SIG-M5 treated with dmso at 0.1 percent for 504 hours (cell line): ENCODE results near the gene LNP1.
A peak's percentile ranks its signal among the peaks of the same experiment; 100 is the strongest.
"Not testable (repeated sequence)": the region's sequence is repeated elsewhere in the genome, so short reads cannot be mapped to it uniquely, and the experiment has no call there.

Experiments used
- DNase-seq: peaks from one replicate; lab custom pipeline; 2025; ENCODE audit not compliant: unreplicated experiment; lab: John Stamatoyannopoulos, UW

LNP1 gene

GRCh38 chr3:100471444-100471843 is 70.1 kb downstream of the LNP1 start:
- DNase-seq = no peak

- not testable (repeated sequence) for DNase-seq
Observed at GRCh38 chr3:100477851-100478360, 76.6 kb downstream of the LNP1 start.

DNA sequence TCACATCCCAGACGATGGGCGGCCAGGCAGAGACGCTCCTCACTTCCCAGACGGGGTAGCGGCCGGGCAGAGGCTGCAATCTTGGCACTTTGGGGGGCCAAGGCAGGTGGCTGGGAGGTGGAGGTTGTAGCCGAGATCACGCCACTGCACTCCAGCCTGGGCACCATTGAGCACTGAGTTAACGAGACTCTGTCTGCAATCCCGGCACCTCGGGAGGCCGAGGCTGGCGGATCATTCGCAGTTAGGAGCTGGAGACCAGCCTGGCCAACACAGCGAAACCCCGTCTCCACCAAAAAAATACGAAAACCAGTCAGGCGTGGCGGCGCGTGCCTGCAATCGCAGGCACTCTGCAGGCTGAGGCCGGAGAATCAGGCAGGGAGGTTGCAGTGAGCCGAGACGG is 77.2 kb downstream of the LNP1 start:
- DNase-seq = not testable (repeated sequence)

GRCh38 chr3:100480081-100480480 is 78.7 kb downstream of the LNP1 start:
- DNase-seq = no peak

DNA sequence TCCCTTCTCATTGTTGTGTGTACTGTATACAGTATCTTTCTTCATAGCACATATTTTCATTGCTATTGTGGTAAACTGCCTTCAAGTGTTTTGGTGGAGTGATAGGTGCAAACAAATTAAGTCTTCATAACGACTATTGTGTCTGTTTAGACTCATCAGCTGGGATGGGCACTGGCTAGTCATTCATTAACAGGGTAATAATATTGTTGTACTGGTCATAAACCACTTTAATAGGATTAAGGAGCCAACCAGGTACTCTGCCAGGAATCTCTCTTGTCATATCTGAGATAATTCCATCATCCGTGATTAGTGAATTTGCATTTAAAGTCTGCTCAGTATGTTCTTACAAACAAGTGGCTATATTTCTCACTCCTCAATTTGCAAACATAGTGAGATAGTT is 80.8 kb downstream of the LNP1 start:
- DNase-seq = no peak

DNA sequence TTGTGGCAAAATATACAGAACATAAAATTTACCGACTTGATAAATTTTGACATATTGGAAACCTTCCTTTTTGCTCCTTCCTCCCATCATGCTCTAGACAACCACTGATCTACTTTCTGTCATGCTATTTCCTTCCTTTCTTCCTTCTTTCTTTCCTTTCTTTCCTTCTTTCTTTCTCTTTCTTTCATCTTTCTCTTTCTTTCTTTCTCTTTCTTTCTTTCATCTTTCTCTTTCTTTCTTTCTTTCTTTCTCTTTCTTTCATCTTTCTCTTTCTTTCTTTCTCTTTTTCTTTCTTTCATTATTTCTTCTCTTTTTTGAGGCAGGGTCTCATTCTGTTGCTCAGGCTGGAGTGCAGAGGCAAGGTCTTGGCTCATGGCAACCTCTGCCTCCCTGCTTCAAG is 82.2 kb downstream of the LNP1 start:
- no peak for DNase-seq

DNA sequence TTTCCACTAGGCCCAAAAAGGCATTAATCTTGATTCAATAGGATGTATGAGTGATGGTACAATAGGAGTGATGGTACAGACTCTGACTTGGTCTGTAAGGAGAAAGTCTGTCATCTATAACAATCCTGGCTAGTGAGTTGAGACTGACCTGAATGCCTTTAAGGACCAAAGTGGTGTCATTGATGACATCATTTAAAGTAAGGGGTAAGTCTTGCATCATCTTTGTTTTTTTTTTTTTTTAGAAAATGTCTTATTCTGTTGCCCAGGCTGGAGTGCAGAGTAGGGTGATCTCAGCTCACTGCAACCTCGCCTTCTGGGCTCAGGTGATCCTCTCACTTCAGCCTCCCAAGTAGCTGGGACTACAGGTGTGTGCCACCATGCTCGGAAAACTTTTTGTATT is 85.5 kb downstream of the LNP1 start:
- DNase-seq = no peak

DNA sequence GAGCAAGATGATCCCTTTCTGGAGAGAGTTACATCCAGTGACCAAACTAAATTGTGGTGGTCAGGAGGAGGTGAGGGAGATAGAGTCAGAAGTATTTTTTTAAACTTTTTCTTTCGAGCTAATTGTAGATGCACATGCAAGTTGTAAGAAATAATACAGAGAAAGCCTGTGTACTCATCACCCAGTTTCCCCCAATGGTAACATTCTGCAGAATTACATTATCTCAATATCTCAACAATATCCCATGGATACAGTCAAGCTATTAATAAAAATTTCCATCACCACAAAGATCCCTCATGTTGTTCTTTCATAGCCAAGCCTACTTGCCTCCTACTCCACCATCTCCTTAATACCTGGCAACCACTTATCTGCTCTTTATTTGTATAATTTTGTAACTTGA is 87.8 kb downstream of the LNP1 start:
- DNase-seq = no peak

DNA sequence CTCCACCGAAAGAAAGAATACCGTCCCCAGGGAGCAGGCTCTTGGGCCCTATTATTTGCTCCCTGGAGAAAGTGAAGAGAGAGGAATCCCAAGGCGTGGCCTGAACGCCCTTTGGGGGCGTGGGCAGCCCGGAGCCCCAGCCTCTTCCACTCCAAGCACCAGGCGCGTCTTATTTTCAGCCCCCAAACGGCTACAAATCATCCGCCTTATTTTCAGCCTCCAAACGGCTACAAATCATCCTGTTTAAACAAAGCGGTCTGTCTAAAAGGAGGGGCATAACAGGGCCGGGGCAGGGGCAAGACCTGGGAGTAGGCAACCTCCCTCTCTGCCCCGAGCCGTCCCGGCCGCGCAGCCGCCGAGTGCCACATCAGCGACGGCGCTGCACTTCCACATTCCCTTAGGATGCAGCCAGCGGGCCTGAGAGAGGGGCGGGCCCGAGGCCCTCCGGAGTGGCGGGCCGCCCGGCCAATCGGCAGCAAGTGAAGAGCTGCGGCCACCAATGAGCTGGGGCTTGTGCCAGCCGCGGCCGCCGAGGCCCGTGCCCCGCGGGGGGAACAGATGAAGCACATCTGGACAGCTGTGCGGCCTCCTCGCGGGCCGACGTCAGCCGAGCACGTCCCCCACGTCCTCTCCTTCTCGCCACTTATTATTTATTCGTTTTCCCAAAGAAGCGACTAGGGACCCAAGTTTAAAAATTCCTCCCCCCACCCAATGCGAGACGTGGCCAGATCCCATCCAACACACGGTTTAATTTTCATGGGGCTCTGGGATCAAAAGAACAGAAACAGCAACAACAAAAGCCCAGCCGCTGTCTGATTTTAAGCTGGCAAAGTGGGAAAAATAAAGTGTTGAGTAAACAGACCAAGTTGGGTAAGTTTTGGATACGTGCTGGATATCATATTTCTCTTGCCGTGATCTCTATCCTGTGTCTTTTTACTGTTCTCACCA is 91.0 kb downstream of the LNP1 start, which contains the start of gene TMEM45A:
Gene TMEM45A (plus strand): TSS at position 561 of the 948 bp plus-strand sequence. CDS start 62,593 bp downstream, outside the sequence.
- DNase-seq = peak; percentile 64

DNA sequence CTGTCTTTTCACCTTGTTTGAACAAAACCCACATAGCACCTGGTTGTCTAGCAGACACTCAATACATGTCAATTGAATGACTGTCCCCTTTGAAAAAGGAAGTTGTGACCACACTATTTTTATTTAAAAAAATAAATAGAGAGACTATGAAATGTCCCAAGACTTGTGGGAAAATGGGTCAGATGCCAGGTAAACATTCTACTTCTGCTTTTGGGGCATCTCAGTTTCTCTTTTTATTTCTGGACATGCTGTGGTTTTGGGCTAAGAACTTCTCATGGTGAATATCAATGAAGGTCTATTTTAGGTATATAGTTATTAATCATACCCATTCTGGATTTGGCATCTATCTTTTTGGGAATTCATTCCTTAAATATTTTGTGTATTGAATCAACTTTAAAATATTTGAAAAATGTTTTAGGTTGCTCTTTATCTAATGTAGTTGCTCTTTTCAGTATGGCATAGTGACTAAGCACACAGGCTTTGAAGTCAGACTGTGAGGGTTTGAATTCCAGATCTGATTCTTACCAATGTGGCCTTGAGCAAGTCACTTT is 95.4 kb downstream of the LNP1 start:
- DNase-seq = no peak

DNA sequence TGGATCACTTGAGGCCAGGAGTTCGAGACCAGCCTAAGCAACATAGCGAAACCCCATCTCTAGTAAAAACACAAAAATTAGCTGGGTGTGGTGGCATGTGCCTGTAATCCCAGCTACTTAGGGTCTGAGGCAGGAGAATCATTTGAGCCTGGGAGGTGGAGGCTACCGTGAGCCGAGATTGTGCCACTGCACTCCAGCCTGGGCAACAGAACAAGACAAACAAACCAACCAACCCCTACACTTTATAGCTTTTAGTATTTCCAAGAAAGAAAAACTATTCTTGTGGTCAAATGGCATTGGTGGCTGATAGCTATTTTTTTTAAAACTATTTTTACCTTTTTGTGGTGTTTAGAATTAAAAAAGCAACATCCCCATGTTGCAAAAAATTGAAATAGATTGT is 98.3 kb downstream of the LNP1 start:
- DNase-seq = no peak

GRCh38 chr3:100500320-100500880 is 99.1 kb downstream of the LNP1 start:
- DNase-seq = no peak

DNA sequence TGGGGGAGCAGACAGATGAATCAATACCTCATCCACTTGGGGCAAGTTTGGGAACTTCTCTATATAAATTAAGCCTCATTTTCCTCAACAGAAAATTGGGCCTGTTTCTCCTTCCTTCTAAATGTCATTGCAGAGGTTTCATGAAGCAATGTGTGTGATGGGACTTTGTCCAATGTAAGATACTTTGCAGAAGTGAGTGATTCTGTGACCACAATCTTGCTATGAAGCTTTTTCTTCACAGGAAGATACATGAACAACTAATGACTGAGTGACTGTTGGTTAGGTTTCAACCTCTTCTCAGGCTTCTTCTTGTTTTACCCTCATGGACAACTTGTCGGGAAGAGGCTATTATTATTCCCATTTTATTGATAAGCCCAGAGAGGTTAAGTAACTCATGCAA is 102.1 kb downstream of the LNP1 start:
- peak; percentile 21 for DNase-seq
